Fibroblast of lung (primary cell): ENCODE measurements around the gene METTL16.

Source experiments
- CTCF ChIP-seq, 2 donors: IDR thresholded peaks in 1 of 2; conservative IDR thresholded peaks in 1 of 2; 1 replicate in 1 of 2; 2 replicates in 1 of 2; pipeline ENCODE4 v1.5.1; 2011 to 2012; ENCODE audit warnings: low read length in 2 of 2, control low read depth in 1 of 2, inconsistent platforms in 1 of 2, low read depth in 1 of 2, mild to moderate bottlenecking in 1 of 2
- EZH2 ChIP-seq: IDR thresholded peaks from 2 replicates; pipeline ENCODE4 v1.5.1; 2012; ENCODE audit warnings: low read length, control low read depth, mild to moderate bottlenecking; ENCODE audit errors: missing control alignments

GRCh38 chr17:2400877-2401425 is 110.7 kb downstream of the METTL16 start, which contains the start of gene MNT:
- TF ChIP-seq CTCF (conservative IDR thresholded peaks at IDR 0.05 in 1 of 2, IDR thresholded peaks at IDR 0.05 in 1 of 2; ENCODE audit: low read depth in 1 of 2, low read length in 2 of 2) (no peak), EZH2 (no peak)
